ENCODE measurements around the gene ATP6V0A1. TPM values are rescaled to one million over a fixed set of nuclear protein-coding genes. Genes with fewer than 3 reads are reported as not detected.
"Not testable (repeated sequence)": the region's sequence is repeated elsewhere in the genome, so short reads cannot be mapped to it uniquely, and the experiment has no call there.

The ATP6V0A1 gene
- total RNA-seq, 2 experiments from 2014 or later, result 13.3 to 15.9 TPM

DNA sequence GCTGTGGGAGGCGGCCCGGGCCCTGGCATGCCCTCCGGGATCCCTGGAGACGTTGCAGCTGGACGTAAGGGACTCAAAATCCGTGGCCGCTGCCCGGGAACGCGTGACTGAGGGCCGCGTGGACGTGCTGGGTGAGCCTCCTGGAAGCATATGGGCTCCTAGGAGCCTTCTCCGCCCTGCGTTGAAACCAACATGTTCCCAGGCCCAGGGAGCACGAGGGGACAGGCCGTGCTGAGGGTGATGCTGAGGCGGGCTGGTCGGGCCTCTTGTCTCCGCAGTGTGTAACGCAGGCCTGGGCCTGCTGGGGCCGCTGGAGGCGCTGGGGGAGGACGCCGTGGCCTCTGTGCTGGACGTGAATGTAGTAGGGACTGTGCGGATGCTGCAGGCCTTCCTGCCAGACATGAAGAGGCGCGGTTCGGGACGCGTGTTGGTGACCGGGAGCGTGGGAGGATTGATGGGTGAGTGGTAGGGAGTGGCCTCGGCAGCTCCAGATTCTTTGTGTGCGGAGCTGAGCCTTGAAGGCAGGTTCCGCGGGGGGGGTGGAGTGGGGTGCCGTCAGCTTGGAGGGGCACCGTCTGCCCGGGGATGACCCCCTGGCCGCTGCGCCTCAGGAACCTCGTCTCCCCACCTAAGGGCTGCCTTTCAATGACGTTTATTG, 94.6 kb downstream of the ATP6V0A1 start:
- Mint-ChIP-seq H3K4me3 (peak overlapping the region; percentile 85), H3K9me3 (ENCODE audit: low read depth) (no peaks in the 10 kb centered on the region), H3K4me1 (peaks cover 30% of the 10 kb centered on the region), H3K27me3 (no peaks in the 10 kb centered on the region), H3K27ac (no peak overlapping the region), H3K36me3 (ENCODE audit: low read depth) (no peaks in the 10 kb centered on the region)
- intact Hi-C loops (cut with DNase I, micrococcal nuclease), result no loop called here
- ChIA-PET CTCF (interaction anchor here (0.6 to 2.0 kb wide), 2 partner anchors 18 to 325 kb away, joined by 3 to 8 read pairs; partner anchors contain the start of gene NAGLU), POLR2A (interaction anchor here (0.6 kb wide), 1 partner anchor 165 kb away, joined by 5 read pairs; the partner anchor contains the start of gene STAT3)
- ATAC-seq (no peak), DNase-seq (no peak)

DNA sequence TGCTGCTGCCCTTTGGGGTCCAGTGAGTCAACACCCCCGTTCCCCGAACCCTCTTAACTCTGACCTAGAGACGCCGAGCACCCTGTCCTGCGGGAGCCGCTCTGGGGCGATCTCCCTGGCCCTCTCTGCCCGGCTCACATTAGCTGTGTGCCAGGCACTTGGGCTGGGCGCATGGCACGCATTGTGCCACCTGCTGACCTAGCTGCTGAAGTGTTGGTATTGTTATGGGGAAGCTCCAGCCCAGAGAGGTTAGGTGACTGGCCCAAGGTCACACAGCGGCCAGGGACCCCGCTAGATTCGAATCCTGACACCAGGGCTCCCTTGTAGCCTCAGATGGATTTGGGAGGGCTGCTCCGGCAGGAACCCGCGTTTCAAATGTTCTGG, 95.2 kb downstream of the ATP6V0A1 start:
- no peaks in the 10 kb centered on the region for H3K36me3 Mint-ChIP-seq (ENCODE audit: low read depth)
- peaks cover 28% of the 10 kb centered on the region for H3K4me1 Mint-ChIP-seq
- intact Hi-C loops (cut with DNase I, micrococcal nuclease), result loop anchor here (1.0 kb wide), 1 partner anchor 18 kb away; the partner anchor contains the start of gene NAGLU (in 2 of the 2)
- H3K27me3 Mint-ChIP-seq, result no peaks in the 10 kb centered on the region
- no peaks in the 10 kb centered on the region for H3K9me3 Mint-ChIP-seq (ENCODE audit: low read depth)
- CTCF ChIA-PET, result interaction anchor here (0.6 to 2.0 kb wide), 2 partner anchors 18 to 23 kb away, joined by 5 to 8 read pairs; partner anchors contain the start of genes NAGLU and PSMC3IP
- DNase-seq (peak; percentile 58), ATAC-seq (peak; percentile 40)
- POLR2A ChIA-PET, result interaction anchor here (0.6 kb wide), 1 partner anchor 260 kb away, joined by 3 read pairs; no protein-coding TSS in a partner anchor
- H3K4me3 Mint-ChIP-seq, result peak overlapping the region; percentile 85
- peak overlapping the region; percentile 92 for H3K27ac Mint-ChIP-seq

DNA sequence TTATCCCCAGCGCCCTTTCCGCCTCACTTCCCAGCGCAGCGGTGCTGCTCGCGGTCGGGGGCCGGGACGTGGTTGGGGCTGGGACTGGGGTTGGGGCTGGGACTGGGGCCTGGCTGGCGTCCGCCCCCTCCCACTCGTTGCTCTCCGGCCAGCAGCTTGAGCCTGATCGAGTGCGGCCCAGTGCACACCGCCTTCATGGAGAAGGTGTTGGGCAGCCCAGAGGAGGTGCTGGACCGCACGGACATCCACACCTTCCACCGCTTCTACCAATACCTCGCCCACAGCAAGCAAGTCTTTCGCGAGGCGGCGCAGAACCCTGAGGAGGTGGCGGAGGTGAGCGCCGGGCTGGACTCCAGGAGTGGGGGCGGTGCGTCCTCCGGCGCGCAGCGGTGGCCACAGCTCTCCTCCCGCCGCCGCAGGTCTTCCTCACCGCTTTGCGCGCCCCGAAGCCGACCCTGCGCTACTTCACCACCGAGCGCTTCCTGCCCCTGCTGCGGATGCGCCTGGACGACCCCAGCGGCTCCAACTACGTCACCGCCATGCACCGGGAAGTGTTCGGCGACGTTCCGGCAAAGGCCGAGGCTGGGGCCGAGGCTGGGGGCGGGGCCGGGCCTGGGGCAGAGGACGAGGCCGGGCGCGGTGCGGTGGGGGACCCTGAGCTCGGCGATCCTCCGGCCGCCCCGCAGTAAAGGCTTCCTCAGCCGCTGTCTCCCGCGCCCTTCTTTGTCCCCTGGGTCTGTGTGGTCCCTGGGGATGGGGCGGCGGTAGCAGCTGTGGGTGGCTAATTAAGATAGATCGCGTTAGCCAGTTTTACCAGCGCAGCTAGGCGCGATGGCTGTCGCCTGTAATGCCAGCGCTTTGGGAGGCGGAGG, 95.8 kb downstream of the ATP6V0A1 start:
- Mint-ChIP-seq H3K27me3 (no peaks in the 10 kb centered on the region), H3K36me3 (ENCODE audit: low read depth) (no peaks in the 10 kb centered on the region), H3K4me3 (peak overlapping the region; percentile 85), H3K4me1 (peaks cover 22% of the 10 kb centered on the region), H3K27ac (peak overlapping the region; percentile 92), H3K9me3 (ENCODE audit: low read depth) (no peaks in the 10 kb centered on the region)
- ATAC-seq, result peak; percentile 85
- intact Hi-C loops (cut with DNase I, micrococcal nuclease), result loop anchor here (1.0 kb wide), 1 partner anchor 18 kb away; the partner anchor contains the start of gene NAGLU (in 2 of the 2)
- DNase-seq, result peak; percentile 85
- ChIA-PET POLR2A (interaction anchor here (0.6 kb wide), 2 partner anchors 260 to 569 kb away, joined by 3 to 4 read pairs; no protein-coding TSS in a partner anchor), CTCF (interaction anchor here (0.5 to 2.0 kb wide), 6 partner anchors 13 to 301 kb away, joined by 3 to 8 read pairs (median 3); partner anchors contain the start of genes NAGLU and PSMC3IP)

DNA sequence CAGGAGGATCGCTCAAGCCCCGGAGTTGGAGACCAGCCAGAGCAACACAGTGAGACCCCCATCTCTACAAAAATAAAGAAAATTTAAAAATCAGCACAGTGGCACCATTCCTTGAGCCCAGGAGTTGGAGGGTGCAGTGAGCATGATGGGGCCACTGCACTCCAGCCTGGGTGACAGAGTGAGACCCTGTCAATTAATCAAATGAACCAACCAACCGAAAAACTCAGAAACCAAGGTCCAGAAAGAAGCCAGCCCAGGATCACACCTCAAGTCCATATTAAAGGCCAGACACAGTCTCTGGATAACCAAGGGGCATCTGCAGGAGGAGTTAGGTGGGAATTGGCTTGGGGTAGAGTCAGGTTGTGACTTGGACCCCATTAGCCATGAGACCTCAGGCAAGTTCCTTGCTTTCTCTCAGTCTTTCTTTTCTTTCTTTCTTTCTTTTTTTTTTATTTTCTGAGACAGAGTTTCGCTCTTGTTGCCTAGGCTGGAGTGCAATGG, 96.5 kb downstream of the ATP6V0A1 start:
- H3K27ac Mint-ChIP-seq, result peak overlapping the region; percentile 92
- CTCF ChIA-PET, result interaction anchor here (0.5 to 2.0 kb wide), 5 partner anchors 13 to 301 kb away, joined by 3 to 8 read pairs (median 3); partner anchors contain the start of gene NAGLU
- peak; percentile 1 for ATAC-seq
- POLR2A ChIA-PET, result interaction anchor here (0.6 kb wide), 1 partner anchor 568 kb away, joined by 4 read pairs; no protein-coding TSS in a partner anchor
- H3K4me3 Mint-ChIP-seq, result peak overlapping the region; percentile 85
- H3K36me3 Mint-ChIP-seq (ENCODE audit: low read depth), result no peaks in the 10 kb centered on the region
- intact Hi-C loops (cut with DNase I, micrococcal nuclease), result no loop called here
- peaks cover 22% of the 10 kb centered on the region for H3K4me1 Mint-ChIP-seq
- no peak for DNase-seq
- H3K9me3 Mint-ChIP-seq (ENCODE audit: low read depth), result no peaks in the 10 kb centered on the region
- H3K27me3 Mint-ChIP-seq, result no peaks in the 10 kb centered on the region

DNA sequence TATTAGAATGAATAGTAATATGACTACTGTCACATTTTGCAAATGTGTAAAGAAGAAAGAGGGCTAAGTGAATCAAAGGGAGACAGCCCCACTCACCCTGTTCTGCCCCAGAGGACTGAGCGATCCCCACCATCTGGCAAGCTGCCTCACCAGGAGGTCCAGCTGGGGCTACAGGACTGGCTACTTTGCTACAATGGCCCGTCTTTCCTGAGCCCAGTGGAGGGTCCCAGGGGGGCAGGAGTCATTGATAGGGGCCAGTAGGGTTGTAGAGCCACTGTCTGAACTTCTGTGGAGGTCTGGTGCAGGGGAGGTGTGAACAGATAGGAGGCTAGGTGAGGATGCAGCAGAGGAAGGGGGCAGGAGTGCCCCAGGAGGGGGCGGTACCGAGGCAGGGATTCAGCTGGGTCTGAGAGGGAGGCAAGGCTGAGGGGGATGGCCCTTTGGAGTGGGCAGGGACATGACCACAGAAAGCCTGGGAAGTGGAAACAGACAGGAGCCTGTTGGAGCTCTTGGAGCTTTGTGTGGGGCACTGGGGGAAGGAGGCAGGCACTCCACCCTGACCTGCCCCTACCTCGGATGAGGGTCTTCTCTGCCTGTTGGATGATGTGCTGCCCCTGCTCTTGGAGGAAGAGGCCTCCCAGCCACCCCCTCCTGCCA, 97.4 kb downstream of the ATP6V0A1 start:
- H3K9me3 Mint-ChIP-seq (ENCODE audit: low read depth); intact Hi-C loops (cut with DNase I, micrococcal nuclease); POLR2A ChIA-PET; H3K4me3 Mint-ChIP-seq; CTCF ChIA-PET; H3K27me3 Mint-ChIP-seq; H3K27ac Mint-ChIP-seq; DNase-seq; H3K36me3 Mint-ChIP-seq (ENCODE audit: low read depth): not testable (repeated sequence)
- peak; percentile 30 for ATAC-seq
- peaks cover 23% of the 10 kb centered on the region for H3K4me1 Mint-ChIP-seq

DNA sequence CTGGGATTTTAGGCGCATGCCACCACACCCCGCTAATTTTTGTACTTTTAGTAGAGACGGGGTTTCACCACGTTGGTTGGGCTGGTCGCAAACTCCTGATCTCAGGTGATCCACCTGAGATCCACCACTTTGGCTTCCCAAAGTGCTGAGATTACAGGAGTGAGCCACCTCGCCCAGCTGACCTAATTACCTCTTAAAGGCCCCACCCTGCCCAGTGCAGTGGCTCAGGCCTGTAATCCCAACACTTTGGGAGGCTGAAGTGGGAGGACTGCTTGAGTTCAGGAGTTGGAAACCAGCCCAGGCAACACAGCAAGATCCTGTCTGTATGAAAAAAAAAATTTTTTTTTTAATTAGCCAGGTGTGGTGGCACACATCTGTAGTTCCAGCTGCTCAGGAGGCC, 100.4 kb downstream of the ATP6V0A1 start:
- Mint-ChIP-seq H3K4me3 (no peak overlapping the region), H3K9me3 (ENCODE audit: low read depth) (no peaks in the 10 kb centered on the region), H3K27ac (no peak overlapping the region), H3K4me1 (peaks cover 39% of the 10 kb centered on the region), H3K36me3 (ENCODE audit: low read depth) (peaks cover 11% of the 10 kb centered on the region), H3K27me3 (no peaks in the 10 kb centered on the region)
- ATAC-seq (no peak), DNase-seq (no peak)
- intact Hi-C loops (cut with DNase I, micrococcal nuclease), result no loop called here
- ChIA-PET CTCF (interaction anchor here (0.8 kb wide), 1 partner anchor 10 kb away, joined by 3 read pairs; no protein-coding TSS in a partner anchor), POLR2A (no interaction called here)

DNA sequence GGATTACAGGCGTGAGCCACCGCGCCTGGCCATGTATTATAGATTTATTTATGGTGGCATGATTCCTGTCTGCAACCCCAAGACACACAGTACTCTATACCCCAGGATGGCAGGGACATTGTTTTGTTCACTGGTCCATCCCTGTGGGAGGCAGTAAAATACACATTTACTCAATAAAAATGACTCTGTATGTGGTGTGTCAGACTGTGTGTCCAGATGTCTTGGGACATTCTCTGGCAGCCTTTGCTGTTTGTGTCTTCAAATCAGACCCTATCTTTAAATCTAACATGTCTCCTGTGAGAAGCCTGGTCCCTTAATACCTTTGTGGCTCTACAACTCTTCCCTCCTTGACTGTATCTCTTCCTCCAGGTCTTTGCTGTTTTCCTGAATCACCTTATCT, 101.6 kb downstream of the ATP6V0A1 start:
- ChIA-PET POLR2A (interaction anchor here (0.6 kb wide), 1 partner anchor 375 kb away, joined by 3 read pairs; the partner anchor contains the start of gene HCRT), CTCF (no interaction called here)
- intact Hi-C loops (cut with DNase I, micrococcal nuclease), result loop anchor here in 1 of 2 experiments (10.0 kb wide), 1 partner anchor 615 kb away; the partner anchor contains the start of gene NBR1
- ATAC-seq (no peak), DNase-seq (no peak)
- H3K27me3 Mint-ChIP-seq, result no peaks in the 10 kb centered on the region
- peak overlapping the region; percentile 11 for H3K27ac Mint-ChIP-seq
- H3K36me3 Mint-ChIP-seq (ENCODE audit: low read depth), result peaks cover 11% of the 10 kb centered on the region
- peaks cover 35% of the 10 kb centered on the region for H3K4me1 Mint-ChIP-seq
- peak overlapping the region; percentile 48 for H3K4me3 Mint-ChIP-seq
- H3K9me3 Mint-ChIP-seq (ENCODE audit: low read depth), result no peaks in the 10 kb centered on the region

DNA sequence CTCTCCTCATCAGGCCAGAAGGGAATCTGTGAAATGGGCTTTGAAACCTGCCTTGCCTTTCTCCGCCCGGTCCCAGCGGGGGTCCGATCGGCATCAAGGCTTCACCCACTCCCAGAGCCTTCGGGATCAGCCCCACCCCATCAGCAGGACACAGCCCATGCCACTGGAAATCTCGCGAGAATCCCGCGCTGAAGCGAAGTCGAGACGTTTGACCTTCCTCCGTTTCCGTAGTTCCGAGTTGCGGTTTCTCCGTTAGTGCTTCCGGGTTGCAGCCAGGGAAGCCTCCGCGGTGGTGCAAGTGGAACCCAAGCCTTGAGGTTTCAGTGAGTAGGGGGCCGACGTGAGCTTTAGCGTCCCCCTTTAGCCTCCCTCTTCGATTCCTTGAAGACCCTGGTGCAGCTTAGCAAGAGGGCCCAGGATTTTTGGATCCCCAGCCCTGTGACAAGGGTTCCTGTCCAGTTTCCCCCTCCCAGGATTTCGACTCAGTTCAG, 103.3 kb downstream of the ATP6V0A1 start, which contains the start of gene COASY:
TSS of gene COASY (plus strand) at position 252 of the 491 bp plus-strand sequence. CDS start 475 bp downstream, outside the sequence.
- peak within 1 kb of the TSS; percentile 99 for H3K27ac Mint-ChIP-seq
- ATAC-seq (peak; percentile 79), DNase-seq (peak; percentile 96)
- peaks cover 32% of the 10 kb centered on the region for H3K4me1 Mint-ChIP-seq
- no peaks in the 10 kb centered on the region for H3K9me3 Mint-ChIP-seq (ENCODE audit: low read depth)
- peaks cover 16% of the 10 kb centered on the region for H3K36me3 Mint-ChIP-seq (ENCODE audit: low read depth)
- ChIA-PET POLR2A (no interaction called here), CTCF (interaction anchor here (0.7 kb wide), 1 partner anchor 284 kb away, joined by 3 read pairs; no protein-coding TSS in a partner anchor)
- H3K27me3 Mint-ChIP-seq, result no peaks in the 10 kb centered on the region
- H3K4me3 Mint-ChIP-seq, result peak within 1 kb of the TSS; percentile 94
- intact Hi-C loops (cut with DNase I, micrococcal nuclease), result loop anchor here (1.0 to 10.0 kb wide), 7 partner anchors 15 to 613 kb away; partner anchors contain the start of genes PSMC3IP (in 2 of the 2), AARSD1 (in 1 of the 2), NAGLU (in 1 of the 2) and NBR1 (in 1 of the 2)

DNA sequence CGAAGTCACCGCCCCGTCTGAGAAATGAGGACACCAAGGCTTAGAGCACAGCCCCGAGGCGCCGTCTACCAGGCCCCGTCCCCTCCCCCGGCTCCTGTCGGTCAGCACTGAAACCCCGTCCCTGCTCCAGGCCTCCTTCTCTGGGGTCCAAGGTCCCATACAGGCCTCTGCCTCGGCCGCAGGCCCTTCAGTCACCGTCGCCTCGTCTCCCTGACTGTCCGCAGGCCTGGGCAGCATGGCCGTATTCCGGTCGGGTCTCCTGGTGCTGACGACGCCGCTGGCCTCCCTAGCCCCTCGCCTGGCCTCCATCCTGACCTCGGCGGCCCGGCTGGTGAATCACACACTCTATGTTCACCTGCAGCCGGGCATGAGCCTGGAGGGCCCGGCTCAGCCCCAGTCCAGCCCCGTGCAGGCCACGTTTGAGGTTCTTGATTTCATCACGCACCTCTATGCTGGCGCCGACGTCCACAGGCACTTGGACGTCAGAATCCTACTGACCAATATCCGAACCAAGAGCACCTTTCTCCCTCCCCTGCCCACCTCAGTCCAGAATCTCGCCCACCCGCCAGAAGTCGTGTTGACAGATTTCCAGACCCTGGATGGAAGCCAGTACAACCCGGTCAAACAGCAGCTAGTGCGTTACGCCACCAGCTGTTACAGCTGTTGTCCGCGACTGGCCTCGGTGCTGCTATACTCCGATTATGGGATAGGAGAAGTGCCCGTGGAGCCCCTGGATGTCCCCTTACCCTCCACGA, 103.9 kb downstream of the ATP6V0A1 start:
- Mint-ChIP-seq H3K36me3 (ENCODE audit: low read depth) (peaks cover 20% of the 10 kb centered on the region), H3K27ac (peak overlapping the region; percentile 99), H3K9me3 (ENCODE audit: low read depth) (no peaks in the 10 kb centered on the region), H3K27me3 (no peaks in the 10 kb centered on the region), H3K4me3 (peak overlapping the region; percentile 94), H3K4me1 (peaks cover 31% of the 10 kb centered on the region)
- CTCF ChIA-PET, result interaction anchor here (0.7 to 2.3 kb wide), 6 partner anchors 15 to 477 kb away, joined by 3 to 8 read pairs (median 3); partner anchors contain the start of genes BECN1, PSMC3IP and TUBG1
- DNase-seq (peak; percentile 52), ATAC-seq (peak; percentile 14)
- intact Hi-C loops (cut with DNase I, micrococcal nuclease), result loop anchor here (1.0 to 10.0 kb wide), 7 partner anchors 14 to 612 kb away; partner anchors contain the start of genes PSMC3IP (in 2 of the 2), AARSD1 (in 1 of the 2), NAGLU (in 1 of the 2) and NBR1 (in 1 of the 2)
- POLR2A ChIA-PET, result interaction anchor here (0.6 kb wide), 1 partner anchor 14 kb away, joined by 3 read pairs; no protein-coding TSS in a partner anchor

Data from activated CD4-positive, alpha-beta T cell treated with anti-CD3 and anti-CD28 coated beads for 36 hours (primary cell).